GM21390 (cell line): ENCODE data around the gene ZNF689.
"Not testable (repeated sequence)": the region's sequence is repeated elsewhere in the genome, so short reads cannot be mapped to it uniquely, and the experiment has no call there.

ENCODE experiments used
- ATAC-seq: cut with Tn5 transposase; IDR thresholded peaks from one replicate; pipeline ENCODE4 v1.9.1; 2021; ENCODE audit not compliant: unreplicated experiment

The ZNF689 gene

GRCh38 chr16:30637139-30637538, 26.9 kb upstream of the ZNF689 start:
- not testable (repeated sequence) for ATAC-seq

- ATAC-seq: no peak
Measured at GRCh38 chr16:30636599-30636998, 26.4 kb upstream of the ZNF689 start.

DNA sequence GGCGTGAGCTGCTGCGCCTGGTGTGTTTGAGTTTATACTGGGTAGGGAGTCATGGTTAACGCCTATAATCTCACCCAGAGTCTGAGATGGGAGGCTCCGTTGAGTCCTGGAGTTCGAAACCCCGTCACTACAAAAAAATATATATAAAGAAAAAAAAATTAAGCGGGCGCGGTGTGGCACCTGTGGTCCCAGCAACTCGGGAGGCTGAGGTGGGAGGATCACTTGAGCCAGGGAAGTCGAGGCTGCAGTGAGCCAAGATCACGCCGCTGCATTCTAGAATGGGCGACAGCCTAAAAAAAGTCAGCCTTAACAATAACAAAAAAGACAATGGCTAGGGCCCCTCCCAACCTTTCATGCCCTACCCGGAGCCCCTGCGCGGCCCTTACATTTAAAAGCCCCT, 23.3 kb upstream of the ZNF689 start:
- ATAC-seq: no peak

GRCh38 chr16:30632454-30632853, 22.3 kb upstream of the ZNF689 start:
- ATAC-seq: not testable (repeated sequence)

- ATAC-seq: no peak
Measured at GRCh38 chr16:30628628-30629540, 18.7 kb upstream of the ZNF689 start.

DNA sequence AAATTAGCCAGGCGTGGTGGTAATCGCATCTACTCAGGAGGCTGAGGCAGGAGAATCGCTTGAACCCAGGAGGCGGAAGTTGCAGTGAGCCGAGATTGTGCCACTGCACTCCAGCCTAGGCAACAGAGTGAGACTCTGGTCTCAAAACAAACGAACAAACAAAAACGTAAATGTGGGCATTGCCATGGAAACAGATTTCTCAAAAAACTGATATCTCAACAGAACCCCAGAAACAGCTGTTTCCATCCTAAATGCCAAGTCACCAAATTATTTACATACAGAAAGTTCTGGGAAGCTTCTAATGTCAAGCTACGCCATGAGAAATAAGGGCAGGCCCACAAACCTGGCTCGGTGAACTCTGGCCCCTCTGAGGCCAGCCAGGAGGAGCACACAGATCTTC, 16.0 kb upstream of the ZNF689 start:
- no peak for ATAC-seq

- ATAC-seq: no peak
Measured at GRCh38 chr16:30623536-30624283, 13.5 kb upstream of the ZNF689 start.

DNA sequence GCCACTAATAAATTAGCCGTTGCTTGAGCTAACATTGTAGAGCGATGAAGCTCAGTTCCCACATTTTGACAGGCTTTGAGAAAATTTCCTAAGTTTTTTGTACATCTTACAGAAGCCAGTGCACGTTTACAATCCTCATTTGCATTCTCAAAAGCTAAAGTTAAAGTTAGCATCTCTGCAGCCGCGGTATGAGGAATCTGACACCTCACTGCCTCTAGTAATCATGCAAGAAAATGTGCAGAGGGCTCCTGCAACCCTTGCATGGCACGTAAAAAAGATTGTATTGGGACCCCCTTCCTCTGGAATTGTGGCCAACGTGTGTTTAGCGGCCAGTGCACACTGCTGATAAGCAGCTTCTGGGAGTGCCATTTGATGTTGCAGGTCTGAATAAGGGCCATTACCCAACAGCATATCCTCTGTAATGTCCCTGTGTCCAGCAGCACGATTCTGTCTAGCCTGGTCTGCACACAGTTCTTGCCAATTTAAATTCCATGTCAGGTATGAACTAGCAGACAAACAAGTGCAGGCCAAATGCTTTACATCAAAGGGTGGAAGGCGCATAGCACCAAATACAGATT, 12.4 kb upstream of the ZNF689 start:
- no peak for ATAC-seq

DNA sequence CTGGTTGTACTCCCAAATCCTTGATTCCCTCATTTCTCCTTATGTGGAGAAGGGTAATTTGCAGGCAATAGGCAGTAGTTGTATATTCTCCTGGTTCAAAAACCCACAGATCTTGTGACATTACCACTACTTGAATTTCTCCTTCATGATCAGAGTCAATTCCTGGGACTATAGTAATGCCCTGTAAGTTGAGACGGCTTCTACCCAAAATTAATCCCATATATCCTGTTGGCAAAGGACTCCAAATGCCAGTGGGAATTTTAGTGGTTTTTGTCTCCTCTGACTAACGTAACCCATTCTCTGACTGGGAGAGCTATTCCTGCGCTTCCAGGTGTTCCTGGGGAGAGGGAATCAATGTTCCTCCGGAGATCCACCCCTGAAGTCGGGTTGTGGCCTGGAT, 11.6 kb upstream of the ZNF689 start:
- ATAC-seq: no peak

- ATAC-seq: no peak
Measured at GRCh38 chr16:30620169-30620568, 10.0 kb upstream of the ZNF689 start.

DNA sequence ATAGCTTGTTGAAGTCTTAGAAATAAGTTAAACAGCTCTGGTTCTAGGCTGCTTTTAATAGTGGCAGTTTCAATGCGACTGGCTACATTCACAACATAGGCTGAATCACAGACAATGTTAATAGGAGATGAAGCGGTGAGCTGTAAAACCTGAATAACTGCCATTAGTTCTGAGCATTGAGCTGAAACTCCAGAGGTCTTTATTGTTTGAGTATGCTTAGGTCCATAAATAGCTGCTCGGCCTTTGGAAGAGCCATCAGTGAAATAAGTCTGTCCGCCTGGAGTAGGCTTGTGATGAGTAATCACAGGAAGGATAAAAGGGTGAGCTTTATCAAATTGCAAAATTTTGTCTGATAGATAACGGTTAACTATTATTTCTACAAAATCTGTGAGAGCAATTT, 9.4 kb upstream of the ZNF689 start:
- no peak for ATAC-seq

DNA sequence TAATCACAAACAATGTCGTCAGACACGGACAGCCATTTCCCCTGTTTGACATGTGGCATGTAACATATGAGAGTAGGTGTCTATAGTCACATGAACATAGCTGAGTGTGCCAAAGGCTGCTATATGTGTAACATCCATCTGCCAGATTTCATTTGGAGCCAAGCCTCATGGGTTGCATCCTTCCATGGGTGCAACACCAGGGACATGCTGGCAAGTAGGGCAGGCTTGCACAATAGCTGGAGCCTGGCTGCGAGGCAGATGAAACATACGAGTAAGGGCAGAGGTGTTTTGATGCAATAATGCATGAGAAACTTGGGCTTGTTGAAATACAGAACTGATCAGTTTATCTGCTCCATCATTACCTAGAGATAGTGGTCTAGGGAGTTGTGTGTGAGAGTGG, 9.0 kb upstream of the ZNF689 start:
- ATAC-seq: no peak

- ATAC-seq: no peak
Measured at GRCh38 chr16:30615358-30616091, 5.3 kb upstream of the ZNF689 start.

GRCh38 chr16:30609002-30609925, 925 bp downstream of the ZNF689 start:
- peak; percentile 20 for ATAC-seq

DNA sequence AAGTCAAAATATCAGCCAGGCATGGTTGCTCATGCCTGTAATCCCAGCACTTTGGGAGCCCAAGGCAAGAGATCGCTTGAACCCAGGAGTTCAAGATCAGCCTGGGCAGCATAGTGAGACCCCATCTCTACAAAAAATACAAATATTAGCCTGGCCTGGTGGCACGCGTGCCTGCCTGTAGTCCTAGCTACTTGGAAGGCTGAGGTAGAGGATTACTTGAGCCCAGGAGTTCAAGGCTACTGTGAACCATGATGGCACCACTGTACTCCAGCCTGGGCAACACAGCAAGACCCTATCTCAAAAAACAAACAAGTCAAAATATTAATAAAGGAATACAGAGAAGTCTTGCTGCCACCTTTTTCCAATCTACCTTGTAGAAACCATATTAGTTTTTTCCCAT, 4.2 kb downstream of the ZNF689 start:
- no peak for ATAC-seq

DNA sequence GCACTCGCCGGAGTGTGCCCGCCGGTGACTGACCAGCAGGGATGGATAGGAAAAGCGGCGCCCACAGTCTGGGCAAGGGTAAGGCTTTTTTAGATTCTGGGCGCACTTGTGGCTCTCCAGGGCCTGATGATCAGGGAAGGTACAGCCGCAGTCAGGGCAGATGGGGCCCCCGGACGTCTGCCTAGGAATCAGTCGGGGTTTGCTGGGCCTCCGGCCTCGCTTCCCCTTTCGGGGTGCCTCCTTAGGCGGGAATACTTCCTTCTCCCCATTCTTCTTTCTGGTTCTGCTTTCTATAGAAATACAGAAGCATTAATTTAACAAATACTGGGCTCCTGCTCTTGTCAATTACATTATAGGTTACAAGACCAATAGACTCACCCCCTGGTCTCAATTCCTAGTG, 5.0 kb downstream of the ZNF689 start:
- ATAC-seq: no peak

GRCh38 chr16:30604316-30604947, 5.8 kb downstream of the ZNF689 start:
- ATAC-seq: no peak

DNA sequence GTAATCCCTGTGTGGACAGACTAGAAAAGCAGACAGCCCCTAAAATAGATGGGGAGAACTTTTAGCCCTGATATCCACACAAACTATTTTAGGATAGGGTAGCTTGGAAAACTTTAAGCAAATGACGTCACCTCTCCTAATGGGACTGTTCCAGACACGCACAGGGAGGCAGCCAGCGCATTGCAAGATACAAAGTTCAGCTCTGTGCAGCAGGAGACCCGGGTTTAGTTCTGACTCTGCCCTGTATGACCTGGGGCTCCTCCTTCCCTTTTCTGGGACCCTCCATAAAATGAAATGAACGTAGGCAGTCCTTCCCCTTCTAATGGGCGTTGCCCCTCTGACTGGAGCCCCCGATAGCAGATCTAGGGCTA, 6.3 kb downstream of the ZNF689 start:
- ATAC-seq: no peak

GRCh38 chr16:30602616-30603277, 7.4 kb downstream of the ZNF689 start:
- no peak for ATAC-seq
